Measurements from ENCODE around the gene ATP8B2. TPM values are rescaled to one million over a fixed set of nuclear protein-coding genes. Genes with fewer than 3 reads are reported as not detected.
A peak's percentile ranks its signal among the peaks of the same experiment; 100 is the strongest.

Gene ATP8B2
- total RNA-seq, 3 donors from 2014 or later = 3.8 to 36.1 (median 16.1) TPM

DNA sequence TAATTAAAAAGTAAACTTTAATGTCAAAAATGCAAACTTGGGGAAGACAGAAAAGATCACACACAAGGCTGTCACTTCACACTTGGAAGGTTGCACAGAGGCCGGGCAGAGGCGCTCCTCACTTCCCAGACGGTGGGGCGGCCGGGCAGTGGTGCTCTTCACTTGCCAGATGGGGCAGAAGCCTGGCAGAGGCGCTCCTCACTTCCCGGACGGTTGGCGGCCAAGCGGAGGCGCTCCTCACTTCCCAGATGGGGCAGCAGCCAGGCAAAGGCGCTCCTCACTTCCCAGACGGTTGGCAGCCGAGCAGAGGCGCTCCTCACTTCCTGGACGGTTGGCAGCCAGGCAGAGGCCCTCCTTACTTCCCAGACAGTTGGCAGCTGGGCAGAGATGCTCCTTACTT, 54.0 kb downstream of the ATP8B2 start:
- no peaks in the 10 kb centered on the region for H3K4me1 ChIP-seq (ENCODE audit: low read depth)
- intact Hi-C loops (cut with DNase I, micrococcal nuclease) = no loop called here
- no peak for ATAC-seq
- H3K9me3 ChIP-seq = no peaks in the 10 kb centered on the region
- no peaks in the 10 kb centered on the region for H3K36me3 ChIP-seq (ENCODE audit: low read depth)
- DNase-seq = no peak
- H3K4me3 ChIP-seq = no peak overlapping the region
- TF ChIP-seq, protein P1, sequence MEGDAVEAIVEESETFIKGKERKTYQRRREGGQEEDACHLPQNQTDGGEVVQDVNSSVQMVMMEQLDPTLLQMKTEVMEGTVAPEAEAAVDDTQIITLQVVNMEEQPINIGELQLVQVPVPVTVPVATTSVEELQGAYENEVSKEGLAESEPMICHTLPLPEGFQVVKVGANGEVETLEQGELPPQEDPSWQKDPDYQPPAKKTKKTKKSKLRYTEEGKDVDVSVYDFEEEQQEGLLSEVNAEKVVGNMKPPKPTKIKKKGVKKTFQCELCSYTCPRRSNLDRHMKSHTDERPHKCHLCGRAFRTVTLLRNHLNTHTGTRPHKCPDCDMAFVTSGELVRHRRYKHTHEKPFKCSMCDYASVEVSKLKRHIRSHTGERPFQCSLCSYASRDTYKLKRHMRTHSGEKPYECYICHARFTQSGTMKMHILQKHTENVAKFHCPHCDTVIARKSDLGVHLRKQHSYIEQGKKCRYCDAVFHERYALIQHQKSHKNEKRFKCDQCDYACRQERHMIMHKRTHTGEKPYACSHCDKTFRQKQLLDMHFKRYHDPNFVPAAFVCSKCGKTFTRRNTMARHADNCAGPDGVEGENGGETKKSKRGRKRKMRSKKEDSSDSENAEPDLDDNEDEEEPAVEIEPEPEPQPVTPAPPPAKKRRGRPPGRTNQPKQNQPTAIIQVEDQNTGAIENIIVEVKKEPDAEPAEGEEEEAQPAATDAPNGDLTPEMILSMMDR (IDR thresholded peaks at IDR 0.05) = no peak

DNA sequence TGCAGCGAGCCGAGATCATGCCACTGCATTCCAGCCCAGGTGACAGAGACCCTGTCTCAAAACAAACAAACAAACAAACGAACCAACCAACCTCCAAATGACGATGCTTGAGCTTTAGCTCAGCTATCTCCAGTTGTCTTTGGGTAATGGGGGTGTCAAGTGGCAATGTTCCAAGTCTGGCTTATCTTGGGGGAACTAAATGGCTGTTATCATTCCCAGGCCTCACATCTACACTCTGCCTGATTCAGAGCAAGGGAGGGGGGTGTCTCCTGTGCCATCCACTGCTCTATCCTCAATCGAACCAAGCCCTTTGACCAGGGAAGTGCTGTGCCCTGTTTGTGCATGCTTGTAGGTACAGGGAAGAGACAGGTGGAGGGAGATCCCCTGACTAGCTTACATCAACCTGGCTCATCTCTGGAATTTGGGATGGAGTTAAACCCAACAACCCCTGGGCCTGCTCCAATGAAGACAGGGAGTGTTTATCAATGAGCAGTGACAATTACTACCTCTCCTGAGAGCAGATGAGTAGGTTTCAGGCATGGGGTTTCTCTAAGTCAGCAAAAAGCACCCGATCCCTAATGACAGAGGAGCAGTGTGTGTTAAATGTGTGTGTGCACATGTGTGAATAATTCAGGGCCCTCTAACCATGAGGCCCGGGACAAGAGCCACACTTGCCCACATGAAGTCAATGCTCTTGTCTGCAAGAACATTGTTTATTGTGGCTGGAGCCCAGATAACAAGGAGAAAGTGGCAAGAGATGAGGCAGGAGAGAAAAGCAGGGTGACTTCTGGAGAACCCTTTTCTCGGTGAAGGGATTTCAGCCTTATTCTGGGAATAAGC, 59.5 kb downstream of the ATP8B2 start:
- ATAC-seq = no peak

DNA sequence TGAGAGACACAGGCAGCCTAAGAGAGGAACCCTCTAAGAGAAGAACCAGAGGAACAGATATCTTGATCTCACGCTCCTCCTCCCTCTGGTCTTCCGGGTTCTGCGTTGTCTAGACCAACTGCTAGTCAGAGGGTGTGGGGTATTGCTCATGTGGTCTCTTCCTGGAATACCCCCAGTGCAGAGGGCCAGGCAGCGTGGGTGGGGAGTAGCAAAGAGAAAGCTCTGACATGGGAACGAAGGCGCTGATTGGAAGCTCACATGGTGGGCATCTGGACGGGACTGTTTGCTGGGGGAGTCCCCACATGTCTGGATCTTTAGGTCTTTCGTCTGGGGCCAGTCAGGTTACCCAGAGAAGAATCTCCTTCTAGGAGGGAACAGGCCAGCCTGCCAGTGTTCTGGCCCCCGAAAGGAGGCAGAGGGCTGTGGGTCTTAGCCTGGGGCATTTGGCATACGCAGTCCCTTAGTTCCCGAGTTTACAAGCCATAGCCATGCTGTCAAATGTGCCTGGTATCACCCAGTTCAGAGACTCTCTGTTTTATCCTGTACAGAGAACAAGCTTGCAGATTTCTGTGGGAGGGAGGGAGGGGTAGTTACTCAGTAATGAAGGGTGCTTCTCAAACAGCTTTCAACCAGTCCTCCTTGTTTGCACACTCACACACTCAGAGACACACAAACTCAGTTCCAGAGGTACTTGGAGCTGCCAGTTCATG, 61.5 kb downstream of the ATP8B2 start:
- H3K4me1 ChIP-seq (ENCODE audit: low read depth) = no peaks in the 10 kb centered on the region
- no peaks in the 10 kb centered on the region for H3K36me3 ChIP-seq (ENCODE audit: low read depth)
- peak in 2 of 3 donors; percentile 41 to 57 for DNase-seq
- ATAC-seq = peak; percentile 84
- no peaks in the 10 kb centered on the region for H3K9me3 ChIP-seq
- no peak overlapping the region for H3K4me3 ChIP-seq
- TF ChIP-seq, protein P1 (IDR thresholded peaks at IDR 0.05) = no peak
- intact Hi-C loops (cut with DNase I, micrococcal nuclease) = no loop called here

More for the DNA sequence above, 59.5 kb downstream of the ATP8B2 start:
- TF ChIP-seq, protein P1 (IDR thresholded peaks at IDR 0.05) = no peak
- H3K36me3 ChIP-seq (ENCODE audit: low read depth) = no peaks in the 10 kb centered on the region
- no peaks in the 10 kb centered on the region for H3K9me3 ChIP-seq
- intact Hi-C loops (cut with DNase I, micrococcal nuclease) = no loop called here
- no peaks in the 10 kb centered on the region for H3K4me1 ChIP-seq (ENCODE audit: low read depth)
- H3K4me3 ChIP-seq = no peak overlapping the region
- no peak for DNase-seq

DNA sequence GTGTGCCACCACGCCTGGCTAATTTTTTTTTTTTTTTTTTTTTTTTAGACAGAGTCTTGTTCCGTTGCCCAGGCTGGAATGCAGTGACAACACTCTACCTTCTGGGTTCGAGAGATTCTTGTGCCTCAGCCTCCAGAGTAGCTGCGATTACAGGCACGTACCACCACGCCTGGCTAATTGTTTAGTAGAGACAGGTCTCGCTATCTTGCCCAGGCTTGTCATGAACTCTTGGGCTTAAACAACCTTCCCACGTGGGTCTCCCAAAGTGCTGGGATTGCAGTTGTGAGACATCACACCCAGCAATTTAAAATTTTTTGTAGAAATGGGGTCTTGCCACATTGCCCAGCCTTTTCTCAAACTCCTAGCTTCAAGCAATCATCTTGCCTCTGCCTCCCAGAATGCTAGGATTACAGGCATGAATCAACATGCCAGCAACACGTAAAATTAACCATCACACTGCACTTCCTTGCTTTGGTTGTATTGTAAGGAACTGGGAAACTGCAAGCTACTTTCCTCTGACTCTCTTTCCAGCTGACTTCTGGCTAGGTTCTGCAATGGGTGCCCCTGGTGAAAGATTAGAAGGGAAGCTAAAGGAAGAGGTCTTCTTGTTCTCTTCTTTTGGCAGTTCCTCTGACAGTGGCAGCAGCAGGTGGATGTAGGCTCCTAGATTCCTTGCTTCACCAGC, 65.9 kb downstream of the ATP8B2 start:
- H3K36me3 ChIP-seq (ENCODE audit: low read depth) = no peaks in the 10 kb centered on the region
- H3K4me1 ChIP-seq (ENCODE audit: low read depth) = no peaks in the 10 kb centered on the region
- no peak for DNase-seq
- no peaks in the 10 kb centered on the region for H3K9me3 ChIP-seq
- intact Hi-C loops (cut with DNase I, micrococcal nuclease) = no loop called here
- TF ChIP-seq, protein P1 (IDR thresholded peaks at IDR 0.05) = no peak
- H3K4me3 ChIP-seq = no peak overlapping the region
- no peak for ATAC-seq

DNA sequence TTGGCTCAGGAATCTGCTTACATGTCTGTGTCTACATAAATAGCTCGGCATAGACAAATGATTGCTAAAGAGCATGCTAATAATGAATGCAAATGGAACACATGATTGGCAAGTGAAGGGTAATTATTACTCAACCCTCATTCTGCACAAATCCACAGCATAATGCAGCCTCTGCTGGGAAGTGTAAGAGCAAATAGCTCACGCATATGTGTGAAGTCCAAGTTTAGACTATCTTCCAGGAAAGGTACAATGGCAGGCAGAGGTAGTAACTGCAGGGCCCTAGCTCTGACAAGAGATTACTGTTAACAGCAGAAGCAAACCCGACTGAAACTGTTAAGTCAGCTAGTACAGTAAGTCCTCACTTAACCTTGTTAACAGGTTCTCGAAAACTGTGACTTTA, 72.8 kb downstream of the ATP8B2 start:
- intact Hi-C loops (cut with DNase I, micrococcal nuclease) = no loop called here

More for the DNA sequence above, 72.8 kb downstream of the ATP8B2 start:
- Histone ChIP-seq H3K9me3 (no peaks in the 10 kb centered on the region), H3K36me3 (ENCODE audit: low read depth) (no peaks in the 10 kb centered on the region), H3K4me3 (no peak overlapping the region), H3K4me1 (ENCODE audit: low read depth) (no peaks in the 10 kb centered on the region)
- TF ChIP-seq, protein P1 (IDR thresholded peaks at IDR 0.05) = no peak
- DNase-seq (no peak), ATAC-seq (no peak)
